KMS-11 (cell line): ENCODE data around the gene TUT4.

Experiments used
- H2AFZ ChIP-seq: fragments of 200-600 bp; sonication (generic); 2 replicates; pipeline ENCODE4 v1.6.1; 2016; ENCODE audit warnings: antibody characterized with exemption, mixed run types, low read depth
- H3K27ac ChIP-seq: fragments of 200-600 bp; sonication (generic); 2 replicates; pipeline ENCODE4 v1.6.1; 2016; ENCODE audit warnings: mild to moderate bottlenecking, mixed run types
- H3K27me3 ChIP-seq: fragments of 200-600 bp; sonication (generic); 2 replicates; pipeline ENCODE4 v1.6.1; 2017; ENCODE audit warnings: mild to moderate bottlenecking, low read depth, mixed run types, moderate library complexity; ENCODE audit not compliant: insufficient read depth
- H3K36me3 ChIP-seq: fragments of 200-600 bp; sonication (generic); 2 replicates; pipeline ENCODE4 v1.6.1; 2017; ENCODE audit warnings: mild to moderate bottlenecking, mixed run types; ENCODE audit not compliant: insufficient read depth
- H3K4me1 ChIP-seq: fragments of 200-600 bp; sonication (generic); 2 replicates; pipeline ENCODE4 v1.6.1; 2016; ENCODE audit warnings: mild to moderate bottlenecking, low read depth, mixed run types; ENCODE audit not compliant: poor library complexity, severe bottlenecking
- H3K4me2 ChIP-seq: fragments of 200-600 bp; sonication (generic); 2 replicates; pipeline ENCODE4 v1.7.0; 2016; ENCODE audit warnings: mild to moderate bottlenecking, mixed run types
- H3K4me3 ChIP-seq: fragments of 200-600 bp; sonication (generic); IDR thresholded peaks from 2 replicates; pipeline ENCODE4 v1.6.1; 2017; ENCODE audit warnings: low read depth, low read length, mixed read lengths; ENCODE audit not compliant: insufficient read depth
- H3K79me2 ChIP-seq: fragments of 200-600 bp; sonication (generic); 2 replicates; pipeline ENCODE4 v1.6.1; 2016; ENCODE audit warnings: low read depth, mixed run types; ENCODE audit not compliant: insufficient read depth
- H3K9ac ChIP-seq: fragments of 200-600 bp; sonication (generic); 2 replicates; pipeline ENCODE4 v1.6.1; 2016; ENCODE audit warnings: mild to moderate bottlenecking, mixed run types
- H4K20me1 ChIP-seq: fragments of 200-600 bp; sonication (generic); 2 replicates; pipeline ENCODE4 v1.6.1; 2016; ENCODE audit warnings: mild to moderate bottlenecking, mixed run types; ENCODE audit not compliant: insufficient read depth
- CTCF ChIP-seq: fragments of 200-600 bp; sonication (generic); conservative IDR thresholded peaks from 2 replicates; pipeline ENCODE4 v1.6.1; 2017; ENCODE audit warnings: low read depth, mild to moderate bottlenecking, antibody characterized with exemption, low read length, moderate library complexity, mixed read lengths

TUT4 gene

GRCh38 chr1:52427152-52427551, 125.7 kb downstream of the TUT4 start:
- TF ChIP-seq CTCF: no peak
- Histone ChIP-seq H3K4me2 (no peak overlapping the region), H3K9ac (no peak overlapping the region), H3K27ac (no peak overlapping the region), H3K36me3 (0 out of 2 replicates have a peak, but pooled peaks cover 3% of the 10 kb centered on the region), H3K79me2 (no peaks in the 10 kb centered on the region), H3K4me1 (no peaks in the 10 kb centered on the region), H3K27me3 (no peaks in the 10 kb centered on the region), H2AFZ (no peak overlapping the region), H3K4me3 (no peak overlapping the region), H4K20me1 (no peaks in the 10 kb centered on the region)

DNA sequence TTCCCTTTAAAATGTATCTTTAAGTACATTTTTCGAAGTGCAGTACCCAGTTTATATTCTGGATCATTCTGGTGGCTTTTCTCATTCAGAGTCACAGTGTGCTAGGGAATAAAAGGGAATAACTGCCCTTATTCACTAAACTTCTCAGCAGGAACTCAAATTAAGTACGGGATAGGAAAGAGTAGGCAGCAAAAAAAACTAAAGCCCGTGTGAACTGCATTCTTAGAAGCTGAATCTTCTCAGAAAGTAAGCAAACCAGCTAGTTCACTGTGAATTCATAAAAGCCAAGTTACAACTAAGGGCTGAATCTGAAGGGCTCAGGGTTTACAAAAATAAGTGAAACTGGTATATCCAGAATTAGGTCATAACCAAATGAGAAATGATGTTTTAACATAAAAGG, 126.5 kb downstream of the TUT4 start:
- Histone ChIP-seq H3K4me1 (no peaks in the 10 kb centered on the region), H3K79me2 (no peaks in the 10 kb centered on the region), H3K4me3 (no peak overlapping the region), H3K27ac (no peak overlapping the region), H4K20me1 (no peaks in the 10 kb centered on the region), H3K27me3 (no peaks in the 10 kb centered on the region), H3K4me2 (no peak overlapping the region), H3K36me3 (0 out of 2 replicates have a peak, but pooled peaks cover 3% of the 10 kb centered on the region), H3K9ac (no peak overlapping the region), H2AFZ (no peak overlapping the region)
- TF ChIP-seq CTCF: no peak

- no peaks in the 10 kb centered on the region for H3K4me1 ChIP-seq
These were observed 128.1 kb downstream of the TUT4 start for GRCh38 chr1:52424813-52425212.

DNA sequence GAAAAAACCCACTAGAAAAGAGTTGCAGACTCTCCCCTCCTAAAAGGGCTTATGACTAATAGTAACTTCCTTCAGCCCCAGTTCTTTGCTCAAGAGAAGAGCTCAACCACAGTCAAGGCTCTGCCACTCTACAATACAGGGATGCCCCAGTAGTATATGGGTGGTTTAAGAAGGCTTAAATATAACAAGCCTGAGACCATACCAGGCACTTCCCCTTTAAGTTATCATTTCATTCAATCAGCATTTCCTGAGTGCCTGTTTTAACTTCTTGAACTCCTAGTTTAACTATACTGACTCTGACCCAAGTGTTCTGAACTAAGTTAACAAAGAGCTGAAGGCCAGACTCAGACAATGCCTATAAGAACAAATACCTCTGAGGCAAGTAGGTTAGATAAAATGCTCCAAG, 128.7 kb downstream of the TUT4 start:
- H3K4me1 ChIP-seq: no peaks in the 10 kb centered on the region
- H3K27ac ChIP-seq: no peak overlapping the region
- H3K4me3 ChIP-seq: no peak overlapping the region
- H3K4me2 ChIP-seq: no peak overlapping the region
- H3K79me2 ChIP-seq: no peaks in the 10 kb centered on the region
- no peaks in the 10 kb centered on the region for H4K20me1 ChIP-seq
- TF ChIP-seq CTCF: no peak
- no peaks in the 10 kb centered on the region for H3K27me3 ChIP-seq
- H2AFZ ChIP-seq: no peak overlapping the region
- 0 out of 2 replicates have a peak, but pooled peaks cover 7% of the 10 kb centered on the region for H3K36me3 ChIP-seq
- no peak overlapping the region for H3K9ac ChIP-seq

More at GRCh38 chr1:52424813-52425212, 128.1 kb downstream of the TUT4 start:
- TF ChIP-seq CTCF: no peak
- H3K4me2 ChIP-seq: no peak overlapping the region
- H3K27ac ChIP-seq: no peak overlapping the region
- H3K36me3 ChIP-seq: 0 out of 2 replicates have a peak, but pooled peaks cover 7% of the 10 kb centered on the region
- H3K27me3 ChIP-seq: no peaks in the 10 kb centered on the region
- no peaks in the 10 kb centered on the region for H4K20me1 ChIP-seq
- H3K79me2 ChIP-seq: no peaks in the 10 kb centered on the region
- no peak overlapping the region for H3K4me3 ChIP-seq
- no peak overlapping the region for H2AFZ ChIP-seq
- no peak overlapping the region for H3K9ac ChIP-seq
